ENCODE data around the gene SUDS3. TPM values are rescaled to one million over a fixed set of nuclear protein-coding genes. Genes with fewer than 3 reads are reported as not detected.

Gene SUDS3
- polyA plus RNA-seq, 2 donors, result 13.0 to 13.8 TPM

DNA sequence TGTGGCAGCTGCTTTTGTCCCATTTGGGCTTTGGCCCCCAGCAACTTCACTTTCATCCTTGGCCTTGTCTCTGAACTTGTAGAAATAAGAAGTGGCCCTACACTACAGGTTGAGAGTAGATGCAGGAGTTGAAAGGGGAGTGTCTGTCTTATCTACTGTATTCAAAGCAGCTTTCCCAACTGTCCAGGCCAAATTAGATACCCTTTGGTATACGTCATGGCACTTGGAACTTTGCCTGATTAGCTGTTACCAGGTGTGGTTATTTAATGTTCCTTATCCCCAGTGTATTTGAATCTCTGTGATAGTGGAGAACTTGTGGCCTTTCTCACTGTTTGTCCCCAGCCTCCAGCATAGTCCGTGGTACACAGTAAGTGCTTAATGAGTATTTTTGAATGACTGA is 33.5 kb downstream of the SUDS3 start:
- 80 to 83% methylated on average over 2 of the region's 2 CpGs for WGBS, 2 donors
- Histone ChIP-seq H3K27me3 (ENCODE audit: control insufficient read depth in 1 of 2, insufficient read depth in 2 of 2, low read length in 2 of 2) (no peaks in the 10 kb centered on the region), H3K4me3 (ENCODE audit: low read depth in 1 of 2, low read length in 2 of 2) (no peak overlapping the region), H3K9me3 (ENCODE audit: control insufficient read depth in 2 of 2, insufficient read depth in 1 of 2, low read depth in 1 of 2, low read length in 1 of 2) (no peaks in the 10 kb centered on the region), H3K4me1 (ENCODE audit: control insufficient read depth in 2 of 2, insufficient read depth in 2 of 2, low read length in 1 of 2) (no peaks in the 10 kb centered on the region), H3K36me3 (ENCODE audit: control insufficient read depth in 2 of 2, insufficient read depth in 2 of 2, low read length in 1 of 2) (peaks cover 12 to 28% of the 10 kb centered on the region in 2 donors), H3K27ac (ENCODE audit: low read depth in 2 of 2, low read length in 1 of 2) (no peak overlapping the region)

DNA sequence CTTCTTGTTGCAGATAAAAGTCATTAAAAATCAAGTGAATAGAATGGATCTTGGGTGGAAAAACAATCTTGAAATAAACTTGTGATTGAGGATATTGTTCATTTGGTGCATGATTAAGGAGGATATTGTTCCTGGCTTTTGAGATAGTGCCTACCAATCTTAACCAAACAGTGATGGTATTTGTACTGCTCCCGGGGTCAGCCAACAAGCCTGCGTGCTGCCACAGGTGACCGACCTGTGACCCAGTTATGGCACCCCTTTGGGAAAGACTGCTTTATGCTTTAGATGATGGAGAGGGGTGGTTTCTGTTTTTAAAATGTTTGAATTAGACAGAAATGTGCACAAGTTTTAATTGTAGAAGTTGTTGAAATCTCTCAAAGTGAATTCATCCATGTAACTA is 41.6 kb downstream of the SUDS3 start:
- H3K9me3 ChIP-seq (ENCODE audit: control insufficient read depth in 2 of 2, insufficient read depth in 1 of 2, low read depth in 1 of 2, low read length in 1 of 2), result no peaks in the 10 kb centered on the region
- no peaks in the 10 kb centered on the region for H3K4me1 ChIP-seq (ENCODE audit: control insufficient read depth in 2 of 2, insufficient read depth in 2 of 2, low read length in 1 of 2)
- peaks cover 8 to 10% of the 10 kb centered on the region in 2 donors for H3K36me3 ChIP-seq (ENCODE audit: control insufficient read depth in 2 of 2, insufficient read depth in 2 of 2, low read length in 1 of 2)
- no peaks in the 10 kb centered on the region for H3K27me3 ChIP-seq (ENCODE audit: control insufficient read depth in 1 of 2, insufficient read depth in 2 of 2, low read length in 2 of 2)
- WGBS, 2 donors, result 83 to 85% methylated on average over 3 of the region's 3 CpGs
- H3K27ac ChIP-seq (ENCODE audit: low read depth in 2 of 2, low read length in 1 of 2), result no peak overlapping the region
- H3K4me3 ChIP-seq (ENCODE audit: low read depth in 1 of 2, low read length in 2 of 2), result no peak overlapping the region

DNA sequence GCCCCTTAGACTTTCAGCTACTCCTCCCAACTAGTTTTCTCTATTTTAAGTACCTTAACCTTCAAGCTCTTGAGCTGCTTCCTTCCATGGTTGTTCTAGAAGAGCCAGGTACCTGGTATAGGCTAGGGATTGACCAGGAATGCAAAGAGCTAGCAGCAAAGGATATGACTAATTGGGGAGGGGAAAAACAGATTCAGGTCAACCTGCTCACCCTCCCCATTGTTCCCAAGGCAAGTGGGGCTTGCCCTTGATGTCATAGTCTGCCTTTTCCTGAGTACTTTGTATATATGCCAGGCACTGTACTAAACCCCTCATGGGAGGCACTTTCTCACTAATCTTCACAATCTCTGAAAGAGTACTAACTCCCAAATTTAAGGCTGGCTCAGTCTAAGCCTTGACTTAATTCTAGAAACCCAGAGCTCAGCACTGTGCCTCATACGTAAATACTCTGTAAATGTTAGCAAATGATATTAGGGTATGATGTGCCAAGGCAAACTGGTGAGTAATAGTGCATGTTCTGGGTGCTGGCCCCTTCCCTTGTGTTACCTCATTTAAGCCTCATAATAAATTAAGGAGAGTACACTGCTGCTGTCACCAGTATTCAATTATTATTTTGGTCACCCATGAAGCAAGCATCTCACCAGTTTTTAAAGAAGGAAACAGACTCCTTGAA is 42.2 kb downstream of the SUDS3 start:
- peaks cover 8 to 10% of the 10 kb centered on the region in 2 donors for H3K36me3 ChIP-seq (ENCODE audit: control insufficient read depth in 2 of 2, insufficient read depth in 2 of 2, low read length in 1 of 2)
- H3K4me3 ChIP-seq (ENCODE audit: low read depth in 1 of 2, low read length in 2 of 2), result no peak overlapping the region
- no peaks in the 10 kb centered on the region for H3K9me3 ChIP-seq (ENCODE audit: control insufficient read depth in 2 of 2, insufficient read depth in 1 of 2, low read depth in 1 of 2, low read length in 1 of 2)
- H3K27me3 ChIP-seq (ENCODE audit: control insufficient read depth in 1 of 2, insufficient read depth in 2 of 2, low read length in 2 of 2), result no peaks in the 10 kb centered on the region
- peak overlapping the region in 1 of 2 donors; percentile 26 for H3K27ac ChIP-seq (ENCODE audit: low read depth in 2 of 2, low read length in 1 of 2)
- no peaks in the 10 kb centered on the region for H3K4me1 ChIP-seq (ENCODE audit: control insufficient read depth in 2 of 2, insufficient read depth in 2 of 2, low read length in 1 of 2)
- 57 to 69% methylated on average over 1 of the region's 1 CpG for WGBS, 2 donors

DNA sequence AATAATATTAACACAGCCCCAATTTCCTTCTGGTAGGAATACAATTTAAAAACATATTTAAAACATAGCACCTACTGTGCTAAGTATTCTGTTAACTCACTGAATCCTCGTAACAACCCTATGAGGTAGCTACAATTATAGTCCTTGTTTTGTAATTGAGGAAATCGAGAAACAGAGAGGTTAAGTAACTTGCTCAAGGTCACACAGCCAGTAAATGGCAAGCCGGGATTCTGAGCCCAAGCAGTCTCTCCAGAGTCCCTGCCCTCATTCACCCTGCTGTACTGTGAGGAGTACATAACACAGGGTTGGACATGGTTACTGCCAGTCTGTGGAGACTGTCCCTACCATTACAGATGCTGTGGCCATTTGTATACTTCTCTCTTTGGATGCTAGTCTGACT is 44.3 kb downstream of the SUDS3 start:
- Histone ChIP-seq H3K27ac (ENCODE audit: low read depth in 2 of 2, low read length in 1 of 2) (no peak overlapping the region), H3K27me3 (ENCODE audit: control insufficient read depth in 1 of 2, insufficient read depth in 2 of 2, low read length in 2 of 2) (no peaks in the 10 kb centered on the region), H3K36me3 (ENCODE audit: control insufficient read depth in 2 of 2, insufficient read depth in 2 of 2, low read length in 1 of 2) (no peaks in the 10 kb centered on the region), H3K4me3 (ENCODE audit: low read depth in 1 of 2, low read length in 2 of 2) (no peak overlapping the region), H3K4me1 (ENCODE audit: control insufficient read depth in 2 of 2, insufficient read depth in 2 of 2, low read length in 1 of 2) (no peaks in the 10 kb centered on the region), H3K9me3 (ENCODE audit: control insufficient read depth in 2 of 2, insufficient read depth in 1 of 2, low read depth in 1 of 2, low read length in 1 of 2) (no peaks in the 10 kb centered on the region)
- 93 to 96% methylated on average over 3 of the region's 3 CpGs for WGBS, 2 donors

DNA sequence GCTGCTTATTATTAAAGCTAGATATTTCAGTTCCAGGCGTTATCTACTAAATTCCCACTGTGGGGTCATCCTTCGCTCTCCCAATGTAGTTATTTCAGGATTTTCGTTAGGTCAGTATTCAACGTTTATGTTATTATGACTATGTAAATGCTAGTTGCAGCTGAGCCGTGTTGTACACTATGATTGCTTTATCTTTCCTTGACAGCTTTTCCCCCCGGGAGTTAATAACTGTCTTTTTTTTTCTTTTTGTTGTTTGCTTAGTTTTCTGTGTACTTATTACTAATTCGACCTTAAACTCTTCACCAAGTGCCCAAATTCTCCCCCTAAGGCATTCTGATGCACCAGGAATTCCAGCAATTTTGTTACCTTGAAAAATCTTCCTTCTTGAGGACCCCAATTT is 48.5 kb downstream of the SUDS3 start:
- Histone ChIP-seq H3K36me3 (ENCODE audit: control insufficient read depth in 2 of 2, insufficient read depth in 2 of 2, low read length in 1 of 2) (no peaks in the 10 kb centered on the region), H3K27ac (ENCODE audit: low read depth in 2 of 2, low read length in 1 of 2) (no peak overlapping the region), H3K4me1 (ENCODE audit: control insufficient read depth in 2 of 2, insufficient read depth in 2 of 2, low read length in 1 of 2) (no peaks in the 10 kb centered on the region), H3K9me3 (ENCODE audit: control insufficient read depth in 2 of 2, insufficient read depth in 1 of 2, low read depth in 1 of 2, low read length in 1 of 2) (no peaks in the 10 kb centered on the region), H3K27me3 (ENCODE audit: control insufficient read depth in 1 of 2, insufficient read depth in 2 of 2, low read length in 2 of 2) (no peaks in the 10 kb centered on the region), H3K4me3 (ENCODE audit: low read depth in 1 of 2, low read length in 2 of 2) (no peak overlapping the region)
- WGBS, 2 donors, result 56 to 58% methylated on average over 7 of the region's 7 CpGs

DNA sequence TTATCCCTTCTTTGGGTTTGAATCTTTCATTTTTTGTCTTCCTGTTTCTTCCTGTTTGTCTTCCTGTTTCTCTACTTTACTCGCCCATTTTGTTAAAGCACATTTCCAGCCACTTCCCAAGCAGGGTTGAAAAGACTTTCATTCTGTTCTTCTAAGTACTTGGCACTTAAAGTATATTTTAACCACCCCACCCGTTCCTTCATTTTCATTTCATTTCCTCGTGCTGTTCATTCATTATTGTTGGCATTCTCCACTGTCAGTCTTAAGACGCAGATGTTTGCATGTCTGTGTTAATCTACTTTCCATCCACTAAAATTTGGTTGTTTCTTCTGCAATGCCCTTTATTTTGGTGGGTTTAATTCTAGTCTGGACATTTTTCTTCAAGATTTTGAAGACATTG is 49.0 kb downstream of the SUDS3 start:
- no peaks in the 10 kb centered on the region for H3K27me3 ChIP-seq (ENCODE audit: control insufficient read depth in 1 of 2, insufficient read depth in 2 of 2, low read length in 2 of 2)
- WGBS, 2 donors, result 49 to 71% methylated on average over 4 of the region's 4 CpGs
- no peaks in the 10 kb centered on the region for H3K4me1 ChIP-seq (ENCODE audit: control insufficient read depth in 2 of 2, insufficient read depth in 2 of 2, low read length in 1 of 2)
- no peak overlapping the region for H3K4me3 ChIP-seq (ENCODE audit: low read depth in 1 of 2, low read length in 2 of 2)
- no peaks in the 10 kb centered on the region for H3K36me3 ChIP-seq (ENCODE audit: control insufficient read depth in 2 of 2, insufficient read depth in 2 of 2, low read length in 1 of 2)
- no peaks in the 10 kb centered on the region for H3K9me3 ChIP-seq (ENCODE audit: control insufficient read depth in 2 of 2, insufficient read depth in 1 of 2, low read depth in 1 of 2, low read length in 1 of 2)
- no peak overlapping the region for H3K27ac ChIP-seq (ENCODE audit: low read depth in 2 of 2, low read length in 1 of 2)

DNA sequence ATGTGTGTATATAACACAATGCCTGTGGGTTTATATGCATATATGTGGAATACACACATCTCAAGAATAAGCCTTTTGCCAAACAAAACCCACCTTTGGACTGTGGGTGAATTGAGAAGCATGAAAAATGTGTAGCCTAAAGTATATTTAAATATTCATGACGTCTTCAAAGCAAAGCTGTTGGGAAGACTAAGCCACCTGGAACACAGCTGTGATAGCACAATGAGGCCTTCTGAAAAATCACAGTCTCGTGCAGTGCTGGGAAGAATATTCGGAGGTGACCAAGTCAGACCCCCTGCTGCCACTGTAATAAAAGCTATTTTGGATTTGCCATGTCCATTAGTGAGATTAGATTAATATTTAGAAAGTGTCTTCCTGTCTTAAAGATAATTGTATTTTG is 51.5 kb downstream of the SUDS3 start:
- Histone ChIP-seq H3K4me1 (ENCODE audit: control insufficient read depth in 2 of 2, insufficient read depth in 2 of 2, low read length in 1 of 2) (no peaks in the 10 kb centered on the region), H3K36me3 (ENCODE audit: control insufficient read depth in 2 of 2, insufficient read depth in 2 of 2, low read length in 1 of 2) (no peaks in the 10 kb centered on the region), H3K9me3 (ENCODE audit: control insufficient read depth in 2 of 2, insufficient read depth in 1 of 2, low read depth in 1 of 2, low read length in 1 of 2) (no peaks in the 10 kb centered on the region), H3K27me3 (ENCODE audit: control insufficient read depth in 1 of 2, insufficient read depth in 2 of 2, low read length in 2 of 2) (no peaks in the 10 kb centered on the region), H3K4me3 (ENCODE audit: low read depth in 1 of 2, low read length in 2 of 2) (no peak overlapping the region), H3K27ac (ENCODE audit: low read depth in 2 of 2, low read length in 1 of 2) (no peak overlapping the region)
- 80 to 81% methylated on average over 3 of the region's 3 CpGs for WGBS, 2 donors

DNA sequence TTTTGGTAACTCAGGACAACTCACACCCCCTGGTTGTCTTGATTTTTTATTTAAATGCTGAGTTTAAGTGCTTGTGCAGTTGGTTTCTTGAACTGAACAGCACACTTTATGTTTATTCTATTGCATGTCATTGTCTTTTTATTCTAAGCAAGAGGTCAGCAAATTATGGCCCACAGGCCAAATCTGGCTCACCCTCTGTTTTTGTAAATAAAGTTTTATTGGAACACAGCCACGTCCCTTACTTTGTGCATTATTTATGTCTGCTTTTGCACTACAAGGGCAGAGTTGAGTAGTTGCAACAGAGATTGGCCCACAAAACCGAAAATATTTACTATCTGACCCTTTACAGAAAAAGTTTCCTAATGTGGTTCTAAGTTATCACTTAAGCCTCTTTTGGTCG is 52.3 kb downstream of the SUDS3 start:
- 83 to 91% methylated on average over 3 of the region's 3 CpGs for WGBS, 2 donors
- H3K36me3 ChIP-seq (ENCODE audit: control insufficient read depth in 2 of 2, insufficient read depth in 2 of 2, low read length in 1 of 2), result no peaks in the 10 kb centered on the region
- no peaks in the 10 kb centered on the region for H3K27me3 ChIP-seq (ENCODE audit: control insufficient read depth in 1 of 2, insufficient read depth in 2 of 2, low read length in 2 of 2)
- no peaks in the 10 kb centered on the region for H3K9me3 ChIP-seq (ENCODE audit: control insufficient read depth in 2 of 2, insufficient read depth in 1 of 2, low read depth in 1 of 2, low read length in 1 of 2)
- H3K4me1 ChIP-seq (ENCODE audit: control insufficient read depth in 2 of 2, insufficient read depth in 2 of 2, low read length in 1 of 2), result no peaks in the 10 kb centered on the region
- H3K27ac ChIP-seq (ENCODE audit: low read depth in 2 of 2, low read length in 1 of 2), result no peak overlapping the region
- H3K4me3 ChIP-seq (ENCODE audit: low read depth in 1 of 2, low read length in 2 of 2), result no peak overlapping the region

DNA sequence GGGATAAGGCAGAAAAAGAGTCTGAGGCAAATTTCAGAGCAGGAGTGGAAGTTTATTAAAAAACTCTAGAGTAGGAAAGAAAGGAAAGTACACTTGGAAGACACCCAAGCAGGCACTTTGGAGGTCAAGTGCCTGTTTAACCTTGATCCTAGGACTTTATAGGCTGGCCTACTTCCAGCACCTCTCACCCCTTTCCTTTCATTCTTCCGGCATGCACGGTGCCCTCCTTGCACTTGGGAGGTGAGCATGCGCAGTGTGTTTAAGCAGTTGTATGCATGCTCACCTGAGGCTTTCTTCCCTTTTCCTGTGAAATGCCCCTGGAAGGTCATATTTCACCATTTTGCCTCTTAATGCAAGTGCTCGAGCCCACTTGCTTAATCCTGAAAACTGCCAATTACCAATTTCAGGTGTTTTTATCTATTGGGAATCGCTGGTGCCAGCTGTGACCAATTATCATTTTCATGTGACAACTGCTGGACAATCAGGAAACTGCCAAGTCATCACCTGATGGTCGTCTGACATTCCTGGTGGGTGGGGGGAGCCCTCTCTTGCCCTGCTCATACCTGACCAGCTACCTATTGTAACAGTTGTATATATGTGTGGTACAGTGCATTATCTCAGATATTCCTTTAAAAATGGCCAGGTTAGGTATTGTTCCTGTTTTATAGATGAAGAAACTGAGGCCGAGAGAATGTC is 53.5 kb downstream of the SUDS3 start:
- Histone ChIP-seq H3K4me3 (ENCODE audit: low read depth in 1 of 2, low read length in 2 of 2) (no peak overlapping the region), H3K4me1 (ENCODE audit: control insufficient read depth in 2 of 2, insufficient read depth in 2 of 2, low read length in 1 of 2) (no peaks in the 10 kb centered on the region), H3K27me3 (ENCODE audit: control insufficient read depth in 1 of 2, insufficient read depth in 2 of 2, low read length in 2 of 2) (no peaks in the 10 kb centered on the region), H3K36me3 (ENCODE audit: control insufficient read depth in 2 of 2, insufficient read depth in 2 of 2, low read length in 1 of 2) (no peaks in the 10 kb centered on the region), H3K27ac (ENCODE audit: low read depth in 2 of 2, low read length in 1 of 2) (no peak overlapping the region), H3K9me3 (ENCODE audit: control insufficient read depth in 2 of 2, insufficient read depth in 1 of 2, low read depth in 1 of 2, low read length in 1 of 2) (no peaks in the 10 kb centered on the region)
- WGBS, 2 donors, result 71 to 80% methylated on average over 7 of the region's 7 CpGs

DNA sequence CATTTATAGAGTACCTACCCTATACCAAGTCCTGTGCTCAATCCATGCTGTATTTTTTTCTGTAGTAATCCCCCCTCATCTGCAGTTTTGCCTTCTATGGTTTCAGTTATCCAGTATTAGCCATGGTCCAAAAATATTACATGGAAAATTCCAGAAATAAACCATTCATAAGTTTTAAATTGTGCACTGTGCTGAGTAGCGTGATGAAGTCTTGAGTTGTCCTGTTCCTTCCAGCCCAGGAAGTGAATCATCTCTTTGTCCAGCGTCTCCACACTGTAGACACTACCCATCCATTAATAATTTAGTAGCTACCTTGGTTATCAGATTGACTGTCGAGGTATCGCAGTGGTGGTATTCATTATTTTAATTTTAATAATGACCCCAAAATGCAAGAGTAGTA is 54.2 kb downstream of the SUDS3 start:
- Histone ChIP-seq H3K27ac (ENCODE audit: low read depth in 2 of 2, low read length in 1 of 2) (no peak overlapping the region), H3K27me3 (ENCODE audit: control insufficient read depth in 1 of 2, insufficient read depth in 2 of 2, low read length in 2 of 2) (no peaks in the 10 kb centered on the region), H3K4me1 (ENCODE audit: control insufficient read depth in 2 of 2, insufficient read depth in 2 of 2, low read length in 1 of 2) (no peaks in the 10 kb centered on the region), H3K4me3 (ENCODE audit: low read depth in 1 of 2, low read length in 2 of 2) (no peak overlapping the region), H3K9me3 (ENCODE audit: control insufficient read depth in 2 of 2, insufficient read depth in 1 of 2, low read depth in 1 of 2, low read length in 1 of 2) (no peaks in the 10 kb centered on the region), H3K36me3 (ENCODE audit: control insufficient read depth in 2 of 2, insufficient read depth in 2 of 2, low read length in 1 of 2) (no peaks in the 10 kb centered on the region)
- 73 to 82% methylated on average over 4 of the region's 4 CpGs for WGBS, 2 donors

All from esophagus (tissue), 2 donors.